SH-SY5Y (cell line): Measurements from ENCODE around the gene PDE4D.

Source experiments
- GATA2 ChIP-seq: IDR thresholded peaks from 2 replicates; pipeline ENCODE4 v1.6.1; 2011; ENCODE audit warnings: mild to moderate bottlenecking, low read depth, low read length
- GATA3 ChIP-seq: IDR thresholded peaks from 2 replicates; pipeline ENCODE4 v1.6.1; 2011; ENCODE audit warnings: low read depth, mild to moderate bottlenecking, low read length, moderate library complexity

GRCh38 chr5:59729357-59729756 lies 164.2 kb downstream of the PDE4D start:
- TF ChIP-seq GATA3 (no peak), GATA2 (no peak)
